Mammary epithelial cell (primary cell): ENCODE results near the gene RXRA.

Experiments used
- CTCF ChIP-seq, 2 donors: IDR thresholded peaks in 1 of 2; conservative IDR thresholded peaks in 1 of 2; 2 replicates each; pipeline ENCODE4 v1.5.1; 2011 to 2012; ENCODE audit warnings: inconsistent platforms in 2 of 2, low read length in 2 of 2, mild to moderate bottlenecking in 2 of 2, control low read depth in 1 of 2, low read depth in 1 of 2; ENCODE audit not compliant: insufficient read depth in 1 of 2; ENCODE audit errors: extremely low read depth in 1 of 2
- EZH2 ChIP-seq: IDR thresholded peaks from 2 replicates; pipeline ENCODE4 v1.6.1; 2012; ENCODE audit warnings: low read length, inconsistent platforms, borderline replicate concordance

- TF ChIP-seq EZH2 (no peak), CTCF (conservative IDR thresholded peaks at IDR 0.05 in 1 of 2, IDR thresholded peaks at IDR 0.05 in 1 of 2; ENCODE audit: extremely low read depth in 1 of 2, insufficient read depth in 1 of 2, low read depth in 1 of 2, low read length in 2 of 2) (no peak)
Observed at GRCh38 chr9:134360897-134361296, 34.6 kb downstream of the RXRA start.
